Neural progenitor cell (in vitro differentiated cells): ENCODE data around the gene ABCC1. TPM values are rescaled to one million over a fixed set of nuclear protein-coding genes. Genes with fewer than 3 reads are reported as not detected.

ENCODE experiments used
- DNase-seq: peaks from one replicate; pipeline ENCODE4 v3.0.0-alpha.2; 2016; ENCODE audit warnings: low spot score
- H2AFZ ChIP-seq: fragments of 200-600 bp; sonication (generic); replicated peaks from 2 replicates; pipeline ENCODE4 v1.6.1; 2016; ENCODE audit warnings: antibody characterized with exemption
- H3F3A ChIP-seq: fragments of 200-600 bp; sonication (generic); 2 replicates; pipeline ENCODE4 v1.6.1; 2016; ENCODE audit warnings: antibody characterized with exemption, low read depth
- H3K27ac ChIP-seq: fragments of 200-600 bp; sonication (generic); 2 replicates; pipeline ENCODE4 v1.5.1; 2016; ENCODE audit warnings: mild to moderate bottlenecking
- H3K27me3 ChIP-seq: fragments of 200-600 bp; sonication (generic); 2 replicates; pipeline ENCODE4 v1.6.1; 2016; ENCODE audit warnings: mild to moderate bottlenecking, moderate library complexity
- H3K36me3 ChIP-seq: fragments of 200-600 bp; sonication (generic); 2 replicates; pipeline ENCODE4 v1.5.1; 2016
- H3K4me1 ChIP-seq: fragments of 200-600 bp; sonication (generic); 2 replicates; pipeline ENCODE4 v1.6.1; 2016; ENCODE audit warnings: mixed run types
- H3K4me2 ChIP-seq: fragments of 200-600 bp; sonication (generic); 2 replicates; pipeline ENCODE4 v1.6.1; 2016
- H3K4me3 ChIP-seq: fragments of 200-600 bp; sonication (generic); 2 replicates; pipeline ENCODE4 v1.5.1; 2016
- H3K79me2 ChIP-seq: fragments of 200-600 bp; sonication (generic); 2 replicates; pipeline ENCODE4 v1.6.1; 2016; ENCODE audit warnings: low read depth
- H3K9ac ChIP-seq: fragments of 200-600 bp; sonication (generic); 2 replicates; pipeline ENCODE4 v1.6.1; 2016
- H3K9me3 ChIP-seq: fragments of 200-600 bp; sonication (generic); 2 replicates; pipeline ENCODE4 v1.5.1; 2016; ENCODE audit warnings: low read depth
- H4K20me1 ChIP-seq: fragments of 200-600 bp; sonication (generic); 2 replicates; pipeline ENCODE4 v1.6.1; 2016; ENCODE audit warnings: low read depth
- H3K27ac Mint-ChIP-seq: 3 replicates; pipeline ENCODE4 v1.8.0; 2021; ENCODE audit warnings: mixed read lengths
- H3K27me3 Mint-ChIP-seq: 2 replicates; pipeline ENCODE4 v1.8.0; 2022; ENCODE audit warnings: low read depth, mild to moderate bottlenecking, inconsistent platforms, moderate library complexity, mixed read lengths; ENCODE audit not compliant: insufficient read depth
- H3K36me3 Mint-ChIP-seq: 3 replicates; pipeline ENCODE4 v1.8.0; 2021; ENCODE audit warnings: mixed read lengths
- H3K4me1 Mint-ChIP-seq: 3 replicates; pipeline ENCODE4 v1.8.0; 2021; ENCODE audit warnings: mixed read lengths
- H3K4me3 Mint-ChIP-seq: 3 replicates; pipeline ENCODE4 v1.8.0; 2021; ENCODE audit warnings: mild to moderate bottlenecking, moderate library complexity, mixed read lengths
- H3K9me3 Mint-ChIP-seq: 3 replicates; pipeline ENCODE4 v1.8.0; 2020; ENCODE audit warnings: mixed read lengths
- EZH2 ChIP-seq: fragments of 200-600 bp; sonication (generic); IDR thresholded peaks from 2 replicates; pipeline ENCODE4 v1.6.1; 2017; ENCODE audit warnings: antibody characterized with exemption, mild to moderate bottlenecking, moderate library complexity
- EZH2phosphoT487 ChIP-seq: fragments of 200-600 bp; sonication (generic); IDR thresholded peaks from 2 replicates; pipeline ENCODE4 v1.6.1; 2017; ENCODE audit warnings: antibody characterized with exemption
- total RNA-seq: library from RNA; depleted of rRNA; stranded (reverse); fragments of >200 nt; gene quantifications from 2 replicates; pipeline ENCODE4 v1.2.3, GENCODE V29; 2015; ENCODE audit warnings: low replicate concordance
- TF ChIP-seq, protein P1 (sequence below): fragments of 200-600 bp; sonication (generic); IDR thresholded peaks from 2 replicates; pipeline ENCODE4 v1.5.1; 2017; ENCODE audit warnings: antibody characterized with exemption, mild to moderate bottlenecking

Gene ABCC1
- total RNA-seq, 1 donor from 2014 or later, result 17.5 TPM

DNA sequence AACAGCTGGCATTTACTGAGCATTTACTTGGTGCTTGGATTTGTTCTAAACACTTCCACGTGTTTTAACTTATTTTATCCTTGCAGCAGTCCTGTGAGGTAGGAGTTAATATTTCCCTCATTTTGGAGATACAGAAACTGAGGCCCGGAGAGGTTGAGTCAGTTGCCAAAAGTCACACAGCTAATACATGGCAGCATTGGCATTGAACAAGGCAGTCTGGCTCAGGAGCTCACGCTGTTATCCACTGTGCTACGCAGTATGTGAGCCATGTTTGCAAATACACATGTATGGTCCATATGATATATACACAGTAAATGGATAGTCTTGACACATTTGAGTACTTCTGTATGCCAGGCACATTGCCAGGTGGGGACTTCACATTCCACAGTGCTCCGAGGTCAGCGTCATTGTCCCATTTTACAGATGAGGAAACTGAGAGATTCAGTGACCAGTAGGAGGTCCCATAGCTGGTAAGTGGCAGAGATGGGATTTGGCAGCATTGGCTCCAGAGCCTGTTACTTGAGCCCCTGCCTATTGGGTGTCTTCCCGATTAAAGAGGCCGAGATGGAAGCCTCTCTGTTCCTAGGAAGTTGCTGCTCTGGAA, 163.1 kb downstream of the ABCC1 start:
- Histone ChIP-seq H3K27me3 (no peaks in the 10 kb centered on the region), H3F3A (no peaks in the 10 kb centered on the region), H3K36me3 (peaks cover 3% of the 10 kb centered on the region), H3K4me1 (no peaks in the 10 kb centered on the region), H3K9me3 (no peaks in the 10 kb centered on the region), H4K20me1 (peaks cover 4% of the 10 kb centered on the region), H3K4me2 (no peak overlapping the region), H3K4me3 (no peak overlapping the region), H2AFZ (no peak overlapping the region), H3K79me2 (no peaks in the 10 kb centered on the region), H3K9ac (no peak overlapping the region), H3K27ac (no peak overlapping the region)
- Mint-ChIP-seq H3K9me3 (peaks cover 8% of the 10 kb centered on the region), H3K36me3 (peaks cover 24% of the 10 kb centered on the region), H3K27ac (no peak overlapping the region), H3K4me1 (peaks cover 2% of the 10 kb centered on the region), H3K4me3 (no peak overlapping the region), H3K27me3 (peaks cover under 1% of the 10 kb centered on the region)
- no peak for TF ChIP-seq EZH2
- TF ChIP-seq EZH2phosphoT487, result no peak
- TF ChIP-seq, protein P1, sequence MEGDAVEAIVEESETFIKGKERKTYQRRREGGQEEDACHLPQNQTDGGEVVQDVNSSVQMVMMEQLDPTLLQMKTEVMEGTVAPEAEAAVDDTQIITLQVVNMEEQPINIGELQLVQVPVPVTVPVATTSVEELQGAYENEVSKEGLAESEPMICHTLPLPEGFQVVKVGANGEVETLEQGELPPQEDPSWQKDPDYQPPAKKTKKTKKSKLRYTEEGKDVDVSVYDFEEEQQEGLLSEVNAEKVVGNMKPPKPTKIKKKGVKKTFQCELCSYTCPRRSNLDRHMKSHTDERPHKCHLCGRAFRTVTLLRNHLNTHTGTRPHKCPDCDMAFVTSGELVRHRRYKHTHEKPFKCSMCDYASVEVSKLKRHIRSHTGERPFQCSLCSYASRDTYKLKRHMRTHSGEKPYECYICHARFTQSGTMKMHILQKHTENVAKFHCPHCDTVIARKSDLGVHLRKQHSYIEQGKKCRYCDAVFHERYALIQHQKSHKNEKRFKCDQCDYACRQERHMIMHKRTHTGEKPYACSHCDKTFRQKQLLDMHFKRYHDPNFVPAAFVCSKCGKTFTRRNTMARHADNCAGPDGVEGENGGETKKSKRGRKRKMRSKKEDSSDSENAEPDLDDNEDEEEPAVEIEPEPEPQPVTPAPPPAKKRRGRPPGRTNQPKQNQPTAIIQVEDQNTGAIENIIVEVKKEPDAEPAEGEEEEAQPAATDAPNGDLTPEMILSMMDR, result no peak
- no peak for DNase-seq

DNA sequence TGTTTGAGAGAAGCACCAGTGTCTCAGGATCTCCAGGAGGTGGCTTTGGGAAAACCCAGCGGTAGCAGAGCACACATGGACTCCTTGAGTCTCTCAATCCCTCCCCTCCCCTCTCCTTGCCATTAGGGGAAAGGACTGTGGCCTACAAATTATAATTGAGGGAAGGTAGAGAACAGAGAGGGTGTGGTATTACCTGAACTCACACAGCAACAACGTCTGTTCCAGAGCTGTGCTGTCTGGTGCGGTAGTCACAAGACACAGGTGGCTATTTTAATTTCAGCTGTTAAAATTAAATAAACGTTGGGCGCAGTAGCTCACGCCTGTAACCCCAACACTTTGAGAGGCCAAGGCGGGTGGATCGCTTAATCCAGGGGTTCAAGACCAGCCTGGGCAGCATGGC, 163.7 kb downstream of the ABCC1 start:
- H3K9me3 ChIP-seq, result no peaks in the 10 kb centered on the region
- H3K36me3 ChIP-seq, result peaks cover 3% of the 10 kb centered on the region
- TF ChIP-seq EZH2phosphoT487, result no peak
- TF ChIP-seq EZH2, result no peak
- TF ChIP-seq, protein P1, result no peak
- H3K4me3 ChIP-seq, result no peak overlapping the region
- peaks cover 4% of the 10 kb centered on the region for H4K20me1 ChIP-seq
- H2AFZ ChIP-seq, result no peak overlapping the region
- Mint-ChIP-seq H3K36me3 (peaks cover 29% of the 10 kb centered on the region), H3K4me3 (no peak overlapping the region), H3K27ac (no peak overlapping the region), H3K4me1 (peaks cover 2% of the 10 kb centered on the region), H3K9me3 (peaks cover 12% of the 10 kb centered on the region), H3K27me3 (no peaks in the 10 kb centered on the region)
- no peaks in the 10 kb centered on the region for H3K79me2 ChIP-seq
- H3F3A ChIP-seq, result no peaks in the 10 kb centered on the region
- no peaks in the 10 kb centered on the region for H3K27me3 ChIP-seq
- no peak for DNase-seq
- H3K4me2 ChIP-seq, result no peak overlapping the region
- H3K27ac ChIP-seq, result no peak overlapping the region
- H3K9ac ChIP-seq, result no peak overlapping the region
- H3K4me1 ChIP-seq, result no peaks in the 10 kb centered on the region

DNA sequence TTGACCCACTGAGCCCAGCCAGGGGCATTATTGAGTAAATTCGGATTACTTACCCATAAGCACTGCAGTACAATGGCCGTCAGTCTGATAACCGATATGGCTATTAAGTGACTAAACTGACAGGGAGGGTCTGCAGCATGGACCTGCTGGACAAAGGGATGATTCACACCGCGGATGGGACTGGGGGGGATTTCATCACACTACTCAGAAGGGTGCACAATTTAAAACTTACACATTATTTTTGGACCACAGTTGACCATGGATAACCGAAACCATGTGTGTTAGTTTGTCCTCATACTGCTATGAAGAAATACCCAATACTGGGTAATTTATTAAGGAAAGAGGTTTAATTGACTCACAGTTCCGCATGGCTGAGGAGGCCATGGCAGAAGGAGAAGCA, 167.4 kb downstream of the ABCC1 start:
- H3K79me2 ChIP-seq, result no peaks in the 10 kb centered on the region
- Mint-ChIP-seq H3K36me3 (peaks cover 32% of the 10 kb centered on the region), H3K9me3 (peaks cover 20% of the 10 kb centered on the region), H3K27ac (no peak overlapping the region), H3K4me3 (no peak overlapping the region), H3K27me3 (peaks cover 2% of the 10 kb centered on the region), H3K4me1 (no peaks in the 10 kb centered on the region)
- H3K36me3 ChIP-seq, result peaks cover 3% of the 10 kb centered on the region
- peaks cover 4% of the 10 kb centered on the region for H4K20me1 ChIP-seq
- no peak for TF ChIP-seq EZH2
- TF ChIP-seq, protein P1, result no peak
- TF ChIP-seq EZH2phosphoT487, result no peak
- H3K27me3 ChIP-seq, result no peaks in the 10 kb centered on the region
- no peak overlapping the region for H3K4me3 ChIP-seq
- no peaks in the 10 kb centered on the region for H3K4me1 ChIP-seq
- H3K9me3 ChIP-seq, result no peaks in the 10 kb centered on the region
- H3F3A ChIP-seq, result no peaks in the 10 kb centered on the region
- H3K9ac ChIP-seq, result no peak overlapping the region
- DNase-seq, result no peak
- no peak overlapping the region for H3K4me2 ChIP-seq
- H2AFZ ChIP-seq, result no peak overlapping the region
- H3K27ac ChIP-seq, result no peak overlapping the region
